Measurements from ENCODE around the gene PPIL1.

The PPIL1 gene

GRCh38 chr6:36833182-36833789 lies 41.3 kb downstream of the PPIL1 start:
- DNase-seq = no peak

- DNase-seq = no peak
Observed at GRCh38 chr6:36832313-36832712, 42.3 kb downstream of the PPIL1 start.

GRCh38 chr6:36830577-36830976 lies 44.0 kb downstream of the PPIL1 start:
- DNase-seq = no peak

GRCh38 chr6:36829919-36830544 lies 44.6 kb downstream of the PPIL1 start:
- DNase-seq = no peak

- DNase-seq = peak; percentile 12
Observed at GRCh38 chr6:36827261-36828079, 47.1 kb downstream of the PPIL1 start.

- no peak for DNase-seq
Observed at GRCh38 chr6:36826520-36827227, 47.9 kb downstream of the PPIL1 start.

GRCh38 chr6:36825994-36826393 lies 48.6 kb downstream of the PPIL1 start:
- DNase-seq = no peak

GRCh38 chr6:36825452-36825851 lies 49.2 kb downstream of the PPIL1 start:
- DNase-seq = no peak

GRCh38 chr6:36824253-36824652 lies 50.4 kb downstream of the PPIL1 start:
- DNase-seq = no peak

GRCh38 chr6:36823421-36824096 lies 51.0 kb downstream of the PPIL1 start:
- no peak for DNase-seq

- no peak for DNase-seq
Observed at GRCh38 chr6:36822506-36823269, 51.9 kb downstream of the PPIL1 start.

GRCh38 chr6:36821581-36822335 lies 52.8 kb downstream of the PPIL1 start:
- no peak for DNase-seq

GRCh38 chr6:36820700-36821580 lies 53.7 kb downstream of the PPIL1 start:
- no peak for DNase-seq

- DNase-seq = no peak
Observed at GRCh38 chr6:36818756-36819155, 55.8 kb downstream of the PPIL1 start.

- no peak for DNase-seq
Observed at GRCh38 chr6:36817847-36818246, 56.8 kb downstream of the PPIL1 start.

- no peak for DNase-seq
Observed at GRCh38 chr6:36817176-36817817, 57.3 kb downstream of the PPIL1 start.

- DNase-seq = no peak
Observed at GRCh38 chr6:36815962-36816735, 58.5 kb downstream of the PPIL1 start.

GRCh38 chr6:36814249-36814648 lies 60.4 kb downstream of the PPIL1 start:
- no peak for DNase-seq

- no peak for DNase-seq
Observed at GRCh38 chr6:36813526-36813925, 61.1 kb downstream of the PPIL1 start.
